HG03066 (cell line): ENCODE data around the gene ASGR1.
"Not testable (repeated sequence)": the region's sequence is repeated elsewhere in the genome, so short reads cannot be mapped to it uniquely, and the experiment has no call there.

Experiments used
- ATAC-seq: cut with Tn5 transposase; IDR thresholded peaks from one replicate; pipeline ENCODE4 v1.9.1; 2021; ENCODE audit warnings: low read depth; ENCODE audit not compliant: unreplicated experiment

The ASGR1 gene

DNA sequence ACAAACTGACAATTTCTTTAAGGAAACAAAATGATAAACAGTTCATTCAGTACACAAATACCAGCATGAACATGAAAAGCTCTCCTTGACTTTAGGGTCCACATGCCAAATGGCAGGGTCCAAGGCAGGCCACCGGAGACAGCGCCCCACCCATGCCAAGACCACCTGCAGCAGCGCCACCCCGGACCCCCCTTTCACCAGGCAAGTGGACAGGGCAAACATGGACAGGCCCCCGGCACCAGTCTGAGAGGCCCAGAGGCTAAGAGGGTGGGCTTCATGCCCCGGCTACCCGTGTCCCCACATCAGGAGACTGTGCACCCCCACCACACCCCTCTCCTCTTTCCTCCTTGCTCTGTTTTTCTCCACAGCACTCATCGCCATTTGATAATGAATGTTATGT lies 49.9 kb downstream of the ASGR1 start:
- ATAC-seq, result no peak

DNA sequence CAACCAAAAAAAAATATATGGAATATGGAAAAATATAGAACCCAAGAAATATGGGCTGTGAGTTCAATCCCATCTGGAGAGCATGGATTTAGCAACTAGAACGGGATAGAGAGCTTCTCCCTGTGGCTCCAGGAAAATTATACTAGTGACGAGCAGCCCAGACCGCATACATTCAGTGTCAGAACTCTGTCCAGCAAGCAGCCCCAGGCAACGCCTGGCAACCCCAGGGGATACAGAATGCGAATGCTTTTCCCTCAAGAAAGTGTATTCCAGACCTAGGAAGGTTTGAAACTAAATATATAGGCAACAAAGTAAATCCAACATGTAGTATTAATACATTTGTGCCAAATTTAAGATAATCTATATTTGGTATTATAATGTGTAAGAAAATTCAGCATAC lies 51.0 kb downstream of the ASGR1 start:
- no peak for ATAC-seq

DNA sequence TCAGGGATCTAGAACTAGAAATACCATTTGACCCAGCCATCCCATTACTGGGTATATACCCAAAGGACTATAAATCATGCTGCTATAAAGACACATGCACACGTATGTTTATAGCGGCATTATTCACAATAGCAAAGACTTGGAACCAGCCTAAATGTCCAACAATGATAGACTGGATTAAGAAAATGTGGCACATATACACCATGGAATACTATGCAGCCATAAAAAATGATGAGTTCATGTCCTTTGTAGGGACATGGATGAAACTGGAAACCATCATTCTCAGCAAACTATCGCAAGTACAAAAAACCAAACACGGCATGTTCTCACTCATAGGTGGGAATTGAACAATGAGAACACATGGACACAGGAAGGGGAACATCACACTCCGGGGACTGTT lies 51.7 kb downstream of the ASGR1 start:
- ATAC-seq, result not testable (repeated sequence)

DNA sequence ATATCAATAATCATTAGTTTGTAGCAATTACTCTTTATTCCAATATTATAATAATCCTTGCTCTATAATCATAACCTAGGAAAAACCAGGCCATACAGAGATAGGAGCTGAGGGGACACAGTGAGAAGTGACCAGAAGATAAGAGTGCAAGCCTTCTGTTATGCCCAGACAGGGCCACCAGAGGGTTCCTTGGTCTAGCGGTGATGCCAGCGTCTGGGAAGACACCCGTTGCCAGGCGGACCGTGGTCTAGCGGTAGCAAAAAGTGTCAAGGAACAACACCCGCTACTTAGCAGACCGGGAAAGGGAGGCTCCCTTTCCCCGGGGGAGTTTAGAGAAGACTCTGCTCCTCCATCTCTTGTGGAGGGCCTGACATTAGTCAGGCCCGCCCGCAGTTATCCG lies 52.8 kb downstream of the ASGR1 start:
- ATAC-seq, result not testable (repeated sequence)

DNA sequence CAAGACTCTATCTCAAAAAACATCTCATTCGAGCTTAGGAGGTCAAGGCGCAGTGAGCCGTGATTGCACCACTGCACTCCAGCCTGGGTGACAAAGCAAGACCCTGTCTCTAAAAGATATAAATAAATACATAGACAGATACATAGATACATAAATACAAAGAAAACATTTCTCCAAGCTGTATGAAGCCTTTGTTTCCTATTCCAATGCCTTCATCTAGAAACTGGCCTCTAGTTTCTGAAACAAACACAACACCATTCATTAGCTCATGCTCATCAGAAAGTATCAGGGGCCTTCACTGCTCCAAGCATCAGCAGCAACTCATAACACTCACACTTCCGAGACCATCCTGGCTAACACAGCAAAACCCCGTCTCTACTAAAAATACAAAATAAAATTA lies 54.2 kb downstream of the ASGR1 start:
- no peak for ATAC-seq

DNA sequence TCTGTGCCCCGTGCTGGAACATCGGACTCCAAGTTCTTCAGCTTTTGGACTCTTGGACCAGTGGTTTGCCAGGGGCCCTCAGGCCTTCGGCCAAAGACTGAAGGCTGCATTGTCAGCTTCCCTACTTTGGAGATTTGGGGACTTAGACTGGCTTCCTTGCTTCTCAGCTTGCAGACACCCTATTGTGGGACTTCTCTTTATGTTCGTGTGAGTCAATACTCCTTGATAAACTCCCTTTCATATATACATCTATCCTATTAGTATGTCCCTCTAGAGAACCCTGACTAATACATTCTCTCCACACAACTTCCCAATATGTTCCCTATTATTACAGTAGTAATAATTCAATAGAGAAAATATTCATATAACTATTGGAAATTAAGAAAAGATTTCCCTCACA lies 55.3 kb downstream of the ASGR1 start:
- no peak for ATAC-seq
